HCT116 (cell line): ENCODE data around the gene CDC42EP3. TPM values are rescaled to one million over a fixed set of nuclear protein-coding genes. Genes with fewer than 3 reads are reported as not detected.

ENCODE experiments used
- ATAC-seq: fragments of 200-7000 bp; cut with Tn5 transposase; 2 replicates; pipeline ENCODE4 v1.9.1; 2020; ENCODE audit warnings: mild to moderate bottlenecking, moderate library complexity
- BruUV-seq: library from RNA; stranded (reverse); fragments of 400-500 nt; replicated peaks from 2 replicates; lab custom pipeline; 2021; lab: Mats Ljungman, UMichigan
- CTCF ChIA-PET: fragments of 300-600 bp; sonication (Branson Sonifier 250); formaldehyde crosslinking; loops from one replicate; lab custom pipeline; 2021; ENCODE audit warnings: antibody characterized with exemption; lab: Charles Lee
- POLR2A ChIA-PET: fragments of 300-600, 350-600 bp; sonication (Branson Sonifier 250); formaldehyde crosslinking; loops from one replicate; lab custom pipeline; 2021; ENCODE audit warnings: antibody characterized with exemption; lab: Charles Lee
- RAD21 ChIA-PET, 2 experiments: fragments of 300-600 bp; sonication (Branson Sonifier 250); formaldehyde crosslinking; loops; one replicate each; lab custom pipeline; 2023; ENCODE audit warnings: low total read pairs in 2 of 2; ENCODE audit not compliant: uncharacterized antibody in 2 of 2, unreplicated experiment in 2 of 2, low non-redundant PET in 1 of 2; lab: Charles Lee
- DNase-seq: peaks from one replicate; pipeline ENCODE4 v3.0.0-alpha.2; 2010; ENCODE audit warnings: low read depth, low spot score
- H2AFZ ChIP-seq: fragments of 200-600 bp; shearing (Covaris generic), sonication (generic); 2 replicates; pipeline ENCODE4 v1.6.1; 2017; ENCODE audit warnings: low read depth, mixed run types, mixed read lengths, antibody characterized with exemption, low read length; ENCODE audit not compliant: poor library complexity, severe bottlenecking
- H3K27ac ChIP-seq: 2 replicates; pipeline ENCODE4 v1.5.1; 2012; ENCODE audit warnings: low read depth, low read length
- H3K27me3 ChIP-seq: fragments of 200-600 bp; sonication (generic); 2 replicates; pipeline ENCODE4 v1.6.1; 2016; ENCODE audit warnings: mixed run types, low read length, mixed read lengths; ENCODE audit not compliant: insufficient read depth
- H3K36me3 ChIP-seq, 2 experiments: fragments of 200-500 bp in 1 of 2; fragments of 200-600 bp in 1 of 2; sonication (Bioruptor generic) in 1 of 2; sonication (generic) in 1 of 2; 2 replicates each; pipeline versions ENCODE4 v1.5.1 to v1.6.1; 2014 to 2016; ENCODE audit warnings: low read length in 2 of 2, inconsistent platforms in 1 of 2, mixed read lengths in 1 of 2, mixed run types in 1 of 2; ENCODE audit not compliant: insufficient read depth in 2 of 2, control insufficient read depth in 1 of 2
- H3K4me1 ChIP-seq, 2 experiments: fragments of 200-600 bp in 1 of 2; sonication (generic) in 1 of 2; 2 replicates each; pipeline versions ENCODE4 v1.5.1 to v1.6.1; 2012 to 2017; ENCODE audit warnings: low read length in 2 of 2, inconsistent platforms in 1 of 2, mild to moderate bottlenecking in 1 of 2, mixed read lengths in 1 of 2, mixed run types in 1 of 2, moderate library complexity in 1 of 2; ENCODE audit not compliant: insufficient read depth in 2 of 2, control insufficient read depth in 1 of 2
- H3K4me2 ChIP-seq: fragments of 200-600 bp; sonication (generic); 2 replicates; pipeline ENCODE4 v1.6.1; 2017; ENCODE audit warnings: mixed run types, low read length, mixed read lengths
- H3K4me3 ChIP-seq, 2 experiments: fragments of 200-600 bp in 1 of 2; sonication (generic) in 1 of 2; replicated peaks in 1 of 2; 2 replicates each; pipeline ENCODE4 v1.5.1; 2011 to 2016; ENCODE audit warnings: low read length in 2 of 2, control low read depth in 1 of 2, low read depth in 1 of 2, mild to moderate bottlenecking in 1 of 2, mixed read lengths in 1 of 2, mixed run types in 1 of 2
- H3K79me2 ChIP-seq: fragments of 200-600 bp; sonication (generic); 2 replicates; pipeline ENCODE4 v1.6.1; 2017; ENCODE audit warnings: mild to moderate bottlenecking, mixed run types, low read length, moderate library complexity, mixed read lengths; ENCODE audit not compliant: insufficient read depth
- H3K9ac ChIP-seq: fragments of 200-600 bp; sonication (generic); 2 replicates; pipeline ENCODE4 v1.6.1; 2016; ENCODE audit warnings: low read length, mixed read lengths
- H3K9me2 ChIP-seq: fragments of 200-600 bp; sonication (generic), shearing (Covaris generic); 2 replicates; pipeline ENCODE4 v1.6.1; 2017; ENCODE audit warnings: mixed run types, mild to moderate bottlenecking, moderate library complexity; ENCODE audit not compliant: insufficient read depth
- H3K9me3 ChIP-seq, 2 experiments: fragments of 200-500 bp in 1 of 2; fragments of 200-600 bp in 1 of 2; sonication (Bioruptor generic) in 1 of 2; sonication (generic) in 1 of 2; 2 replicates each; pipeline ENCODE4 v1.6.1; 2014 to 2017; ENCODE audit warnings: low read length in 2 of 2, mixed read lengths in 2 of 2, inconsistent platforms in 1 of 2, low read depth in 1 of 2, mild to moderate bottlenecking in 1 of 2, mixed run types in 1 of 2, moderate library complexity in 1 of 2; ENCODE audit not compliant: control insufficient read depth in 1 of 2, insufficient read depth in 1 of 2
- H4K20me1 ChIP-seq: fragments of 200-600 bp; sonication (generic), shearing (Covaris generic); 2 replicates; pipeline ENCODE4 v1.6.1; 2017; ENCODE audit warnings: mixed run types, mild to moderate bottlenecking, moderate library complexity; ENCODE audit not compliant: insufficient read depth
- CEBPB ChIP-seq: IDR thresholded peaks from 2 replicates; pipeline ENCODE4 v1.6.1; 2012; ENCODE audit warnings: low read depth
- CTCF ChIP-seq, 3 experiments: fragments of 200-600 bp in 1 of 3; sonication (generic) in 1 of 3; IDR thresholded peaks in 2 of 3; conservative IDR thresholded peaks in 1 of 3; 2 replicates each; pipeline ENCODE4 v1.5.1; 2012 to 2017; ENCODE audit warnings: low read depth in 2 of 3, low read length in 2 of 3, antibody characterized with exemption in 1 of 3, borderline replicate concordance in 1 of 3, control low read depth in 1 of 3, mild to moderate bottlenecking in 1 of 3, mixed read lengths in 1 of 3, mixed run types in 1 of 3, moderate library complexity in 1 of 3; ENCODE audit not compliant: insufficient read depth in 1 of 3
- EGR1 ChIP-seq: IDR thresholded peaks from 2 replicates; pipeline ENCODE4 v1.6.1; 2012; ENCODE audit warnings: low read depth
- EZH2 ChIP-seq: fragments of 200-600 bp; sonication (generic); IDR thresholded peaks from 2 replicates; pipeline ENCODE4 v1.6.1; 2017; ENCODE audit warnings: antibody characterized with exemption, mixed run types
- EZH2phosphoT487 ChIP-seq: fragments of 200-600 bp; IDR thresholded peaks from 2 replicates; pipeline ENCODE4 v1.6.1; 2018; ENCODE audit warnings: antibody characterized with exemption, borderline replicate concordance
- FOSL1 ChIP-seq: IDR thresholded peaks from 2 replicates; pipeline ENCODE4 v1.6.1; 2012; ENCODE audit warnings: low read depth
- JUND ChIP-seq: IDR thresholded peaks from 2 replicates; pipeline ENCODE4 v1.6.1; 2012
- MAX ChIP-seq: IDR thresholded peaks from 2 replicates; pipeline ENCODE4 v1.6.1; 2012
- POLR2A ChIP-seq: IDR thresholded peaks from 2 replicates; pipeline ENCODE4 v1.7.0; 2011; ENCODE audit warnings: borderline replicate concordance; ENCODE audit not compliant: insufficient read depth, insufficient read length; ENCODE audit errors: extremely low read depth
- POLR2AphosphoS5 ChIP-seq: IDR thresholded peaks from 2 replicates; pipeline ENCODE4 v1.6.1; 2011; ENCODE audit warnings: mild to moderate bottlenecking, low read depth, low read length, moderate library complexity
- SIN3A ChIP-seq: IDR thresholded peaks from 2 replicates; pipeline ENCODE4 v1.6.1; 2012; ENCODE audit warnings: low read depth
- YY1 ChIP-seq: IDR thresholded peaks from 2 replicates; pipeline ENCODE4 v1.6.1; 2011; ENCODE audit warnings: low read length, low read depth, moderate library complexity, mild to moderate bottlenecking; ENCODE audit not compliant: insufficient replicate concordance; ENCODE audit errors: extremely low read depth
- ZBTB33 ChIP-seq: IDR thresholded peaks from 2 replicates; pipeline ENCODE4 v1.6.1; 2011; ENCODE audit warnings: mild to moderate bottlenecking, low read length, moderate library complexity; ENCODE audit not compliant: insufficient replicate concordance; ENCODE audit errors: extremely low read depth
- intact Hi-C: fragments of 100-400 bp; cut with micrococcal nuclease; formaldehyde crosslinking; loops from 2 replicates; pipeline ENCODE4 v1.10.0; 2022
- total RNA-seq: library from RNA; stranded (reverse); gene quantifications from one replicate; pipeline ENCODE4 v1.2.1, GENCODE V29; 2021; ENCODE audit not compliant: unreplicated experiment

Gene CDC42EP3
- total RNA-seq, 1 experiment from 2014 or later, result 38.2 TPM

- Histone ChIP-seq H3K9me2 (no peaks in the 10 kb centered on the region), H3K4me1 (no peaks in the 10 kb centered on the region), H3K9ac (no peak overlapping the region), H3K27me3 (no peaks in the 10 kb centered on the region), H4K20me1 (no peaks in the 10 kb centered on the region), H3K79me2 (no peaks in the 10 kb centered on the region), H3K4me2 (no peak overlapping the region)
- DNase-seq, result no peak
- intact Hi-C loops, result no loop called here
- ATAC-seq, result no peak
- TF ChIP-seq SIN3A (no peak), MAX (no peak), EZH2phosphoT487 (no peak)
- TF ChIP-seq, all 23 proteins: peak for 0
- no peak overlapping the region for H3K4me3 ChIP-seq
- H2AFZ ChIP-seq, result no peak overlapping the region
- BruUV-seq, result no TSS peak
- ChIA-PET CTCF (no interaction called here), POLR2A (no interaction called here), RAD21 (no interaction called here)
- no peak overlapping the region for H3K27ac ChIP-seq
- H3K9me3 ChIP-seq, result no peaks in the 10 kb centered on the region
- H3K36me3 ChIP-seq, result no peaks in the 10 kb centered on the region
Measured at GRCh38 chr2:37610638-37611289, 60.7 kb downstream of the CDC42EP3 start.

- Histone ChIP-seq H3K4me3 (no peak overlapping the region), H3K4me2 (no peak overlapping the region), H3K9me3 (no peaks in the 10 kb centered on the region), H3K4me1 (peaks cover 0 to under 1% of the 10 kb centered on the region in 2 experiments; a peak in 1 of 4 replicates), H4K20me1 (no peaks in the 10 kb centered on the region), H3K36me3 (no peaks in the 10 kb centered on the region), H2AFZ (no peak overlapping the region), H3K27me3 (no peaks in the 10 kb centered on the region), H3K9ac (no peak overlapping the region), H3K27ac (no peak overlapping the region), H3K9me2 (no peaks in the 10 kb centered on the region), H3K79me2 (no peaks in the 10 kb centered on the region)
- intact Hi-C loops, result no loop called here
- BruUV-seq, result no TSS peak
- no peak for ATAC-seq
- RAD21 ChIA-PET, result no interaction called here
- CTCF ChIA-PET, result no interaction called here
- no peak for DNase-seq
- POLR2A ChIA-PET, result no interaction called here
- TF ChIP-seq YY1 (no peak), POLR2AphosphoS5 (no peak), JUND (no peak), EZH2 (no peak), SIN3A (no peak), FOSL1 (no peak), POLR2A (no peak), CTCF (IDR thresholded peaks at IDR 0.05 in 2 of 3, conservative IDR thresholded peaks at IDR 0.05 in 1 of 3; ENCODE audit: borderline replicate concordance in 1 of 3, insufficient read depth in 1 of 3, low read depth in 2 of 3, low read length in 2 of 3) (no peak), EGR1 (no peak), CEBPB (no peak), EZH2phosphoT487 (no peak), ZBTB33 (no peak)
Measured at GRCh38 chr2:37609782-37610181, 61.7 kb downstream of the CDC42EP3 start.
